Kidney epithelial cell (primary cell): Measurements from ENCODE around the gene MED13. TPM values are rescaled to one million over a fixed set of nuclear protein-coding genes. Genes with fewer than 3 reads are reported as not detected.
"Not testable (repeated sequence)": the region's sequence is repeated elsewhere in the genome, so short reads cannot be mapped to it uniquely, and the experiment has no call there.

Experiments used
- DNase-seq: peaks from one replicate; pipeline ENCODE4 v3.0.0-alpha.2; 2010; ENCODE audit warnings: low read depth
- H3K27me3 ChIP-seq: 2 replicates; pipeline ENCODE4 v1.6.0; 2011; ENCODE audit warnings: low read length; ENCODE audit not compliant: control insufficient read depth, insufficient read depth
- H3K36me3 ChIP-seq: 2 replicates; pipeline ENCODE4 v1.5.1; 2011; ENCODE audit warnings: low read length; ENCODE audit not compliant: control insufficient read depth, insufficient read depth
- H3K4me3 ChIP-seq: 2 replicates; pipeline ENCODE4 v1.5.1; 2011; ENCODE audit warnings: low read depth, mild to moderate bottlenecking, control low read depth, low read length
- total RNA-seq: library from RNA; depleted of rRNA; stranded (reverse); fragments of >200 nt; gene quantifications from 2 replicates; pipeline ENCODE4 v1.2.3, GENCODE V29; 2015
- TF ChIP-seq, protein P1 (sequence below): IDR thresholded peaks from 2 replicates; pipeline ENCODE4 v1.5.1; 2011; ENCODE audit warnings: mild to moderate bottlenecking, moderate library complexity, low read length, control low read depth, inconsistent platforms; ENCODE audit not compliant: insufficient read depth, poor library complexity, severe bottlenecking

MED13 gene
- total RNA-seq, 1 donor from 2014 or later, result 33.8 TPM

DNA sequence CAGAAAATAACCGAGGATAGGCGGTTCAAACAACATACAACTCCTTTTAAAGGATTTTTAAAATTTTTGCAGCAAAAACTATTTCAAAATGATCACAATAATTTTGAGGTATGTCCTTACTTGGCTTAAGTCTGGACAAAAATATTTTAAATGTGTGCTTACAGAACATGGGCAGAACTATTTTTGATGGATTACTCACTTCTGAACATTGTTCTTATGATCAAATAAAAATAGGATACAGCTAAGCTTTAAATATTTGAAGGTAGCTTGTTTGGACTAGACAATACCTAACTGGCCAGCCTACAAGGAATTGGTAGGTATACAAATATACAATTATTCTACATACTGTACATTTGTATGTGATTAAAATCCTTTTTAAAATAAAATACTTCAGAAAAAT, 123.0 kb downstream of the MED13 start:
- no peak for DNase-seq
- Histone ChIP-seq H3K36me3 (no peaks in the 10 kb centered on the region), H3K27me3 (no peaks in the 10 kb centered on the region), H3K4me3 (no peak overlapping the region)
- TF ChIP-seq, protein P1, sequence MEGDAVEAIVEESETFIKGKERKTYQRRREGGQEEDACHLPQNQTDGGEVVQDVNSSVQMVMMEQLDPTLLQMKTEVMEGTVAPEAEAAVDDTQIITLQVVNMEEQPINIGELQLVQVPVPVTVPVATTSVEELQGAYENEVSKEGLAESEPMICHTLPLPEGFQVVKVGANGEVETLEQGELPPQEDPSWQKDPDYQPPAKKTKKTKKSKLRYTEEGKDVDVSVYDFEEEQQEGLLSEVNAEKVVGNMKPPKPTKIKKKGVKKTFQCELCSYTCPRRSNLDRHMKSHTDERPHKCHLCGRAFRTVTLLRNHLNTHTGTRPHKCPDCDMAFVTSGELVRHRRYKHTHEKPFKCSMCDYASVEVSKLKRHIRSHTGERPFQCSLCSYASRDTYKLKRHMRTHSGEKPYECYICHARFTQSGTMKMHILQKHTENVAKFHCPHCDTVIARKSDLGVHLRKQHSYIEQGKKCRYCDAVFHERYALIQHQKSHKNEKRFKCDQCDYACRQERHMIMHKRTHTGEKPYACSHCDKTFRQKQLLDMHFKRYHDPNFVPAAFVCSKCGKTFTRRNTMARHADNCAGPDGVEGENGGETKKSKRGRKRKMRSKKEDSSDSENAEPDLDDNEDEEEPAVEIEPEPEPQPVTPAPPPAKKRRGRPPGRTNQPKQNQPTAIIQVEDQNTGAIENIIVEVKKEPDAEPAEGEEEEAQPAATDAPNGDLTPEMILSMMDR, result no peak

DNA sequence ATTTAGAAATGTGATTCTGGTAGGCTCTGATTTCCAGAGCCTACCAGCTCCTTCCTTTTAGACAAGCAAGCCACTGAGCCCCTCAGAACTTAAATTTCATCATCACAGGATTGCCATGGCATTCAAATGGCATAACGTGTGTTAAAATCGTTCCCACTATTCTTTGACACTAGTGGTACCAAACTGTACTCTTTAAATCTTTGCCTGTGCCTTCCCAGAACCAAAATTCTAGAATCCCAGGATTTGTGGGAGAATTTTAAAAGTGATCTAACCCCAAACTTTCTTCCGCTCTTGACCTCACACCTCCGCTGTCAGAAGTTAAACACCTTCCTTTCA, 137.0 kb downstream of the MED13 start:
- no peaks in the 10 kb centered on the region for H3K36me3 ChIP-seq
- DNase-seq, result no peak
- peak overlapping the region; percentile 83 for H3K4me3 ChIP-seq
- TF ChIP-seq, protein P1, result no peak
- H3K27me3 ChIP-seq, result no peaks in the 10 kb centered on the region

DNA sequence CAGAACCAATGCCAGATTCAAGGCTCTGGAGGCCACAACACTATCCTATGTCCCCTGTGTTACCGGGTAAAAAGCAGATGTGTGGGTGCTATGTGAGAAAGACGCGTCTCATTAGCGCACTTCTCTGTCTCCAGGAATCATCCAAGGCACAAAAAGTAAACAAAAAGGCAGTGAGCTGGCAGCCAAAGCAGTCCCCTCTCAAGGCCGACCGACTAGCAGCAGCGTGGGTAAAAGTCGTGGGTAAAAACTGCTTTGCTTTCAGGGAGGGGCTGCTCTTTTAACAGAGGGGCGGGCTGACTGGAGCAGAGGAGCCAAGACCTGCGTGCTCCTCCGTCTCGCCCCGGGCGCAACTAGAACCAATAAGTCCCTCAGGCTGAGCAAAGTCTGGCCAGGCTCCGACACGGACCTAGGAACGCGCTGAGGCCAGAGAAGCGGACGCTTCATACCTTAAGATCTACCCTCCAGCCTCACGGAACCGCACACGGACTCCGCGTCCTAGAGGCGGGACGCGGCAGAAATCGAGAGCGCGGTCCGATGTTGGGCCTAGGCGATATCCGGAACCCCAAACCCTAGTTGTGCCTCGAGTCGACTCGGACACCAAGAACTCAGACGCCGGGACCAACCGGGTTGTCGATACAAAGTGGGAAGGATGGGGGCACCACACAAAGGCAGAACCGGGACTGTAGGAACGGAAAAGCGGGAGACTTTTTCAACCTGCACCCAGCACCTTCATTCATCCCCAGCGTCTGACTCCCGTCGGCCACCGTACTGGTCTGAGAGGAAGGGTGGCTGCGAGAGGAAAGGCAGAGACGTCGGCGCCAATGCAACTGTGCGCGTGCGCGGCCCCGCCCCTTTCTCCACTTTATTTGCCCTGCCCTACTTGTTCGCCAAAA, 137.6 kb downstream of the MED13 start, which contains the start of gene INTS2:
TSS of gene INTS2 (minus strand) at position 775 of the 893 bp plus-strand sequence. CDS start 1,338 bp downstream, outside the sequence.
- Histone ChIP-seq H3K36me3 (no peaks in the 10 kb centered on the region), H3K27me3 (no peaks in the 10 kb centered on the region), H3K4me3 (peak within 1 kb of the TSS; percentile 83)
- DNase-seq, result peak; percentile 61
- TF ChIP-seq, protein P1, result no peak

DNA sequence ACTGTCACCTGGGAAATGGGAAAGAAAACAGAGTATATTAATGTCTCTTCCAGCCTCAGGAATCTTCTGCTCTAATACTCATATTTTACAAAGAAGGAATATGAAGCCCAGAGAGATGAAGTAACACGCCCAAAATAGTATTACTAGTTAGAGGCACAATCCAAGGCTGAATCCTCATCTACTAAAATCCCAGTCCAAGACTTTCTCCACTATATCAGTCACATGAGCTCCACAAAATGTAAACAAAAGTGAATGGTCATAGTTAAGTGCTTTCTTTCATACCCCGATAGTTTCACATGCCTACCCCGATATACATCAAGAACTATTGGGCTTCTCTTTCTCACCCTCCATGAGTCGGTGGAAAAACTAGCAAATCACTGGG, 138.3 kb downstream of the MED13 start:
- DNase-seq, result no peak
- TF ChIP-seq, protein P1, result no peak
- H3K4me3 ChIP-seq, result peak overlapping the region; percentile 83
- no peaks in the 10 kb centered on the region for H3K27me3 ChIP-seq
- H3K36me3 ChIP-seq, result no peaks in the 10 kb centered on the region

DNA sequence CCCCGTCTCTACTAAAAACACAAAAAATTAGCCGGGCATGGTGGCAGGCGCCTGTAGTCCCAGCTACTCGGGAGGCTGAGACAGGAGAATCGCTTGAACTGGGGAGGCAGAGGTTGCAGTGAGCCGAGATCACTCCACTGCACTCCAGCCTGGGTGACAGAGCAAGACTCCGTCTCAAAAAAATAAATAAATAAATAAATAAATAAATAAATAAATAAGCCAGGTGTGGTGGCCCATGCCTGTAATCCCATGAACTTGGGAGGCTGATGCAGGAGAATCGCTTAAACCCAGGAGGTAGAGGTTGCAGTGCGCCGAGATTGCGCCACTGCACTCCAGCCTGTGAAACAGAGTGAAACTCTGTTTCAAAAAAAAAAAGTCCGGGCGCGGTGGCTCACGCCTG, 149.9 kb downstream of the MED13 start:
- H3K36me3 ChIP-seq, H3K27me3 ChIP-seq, DNase-seq: not testable (repeated sequence)

DNA sequence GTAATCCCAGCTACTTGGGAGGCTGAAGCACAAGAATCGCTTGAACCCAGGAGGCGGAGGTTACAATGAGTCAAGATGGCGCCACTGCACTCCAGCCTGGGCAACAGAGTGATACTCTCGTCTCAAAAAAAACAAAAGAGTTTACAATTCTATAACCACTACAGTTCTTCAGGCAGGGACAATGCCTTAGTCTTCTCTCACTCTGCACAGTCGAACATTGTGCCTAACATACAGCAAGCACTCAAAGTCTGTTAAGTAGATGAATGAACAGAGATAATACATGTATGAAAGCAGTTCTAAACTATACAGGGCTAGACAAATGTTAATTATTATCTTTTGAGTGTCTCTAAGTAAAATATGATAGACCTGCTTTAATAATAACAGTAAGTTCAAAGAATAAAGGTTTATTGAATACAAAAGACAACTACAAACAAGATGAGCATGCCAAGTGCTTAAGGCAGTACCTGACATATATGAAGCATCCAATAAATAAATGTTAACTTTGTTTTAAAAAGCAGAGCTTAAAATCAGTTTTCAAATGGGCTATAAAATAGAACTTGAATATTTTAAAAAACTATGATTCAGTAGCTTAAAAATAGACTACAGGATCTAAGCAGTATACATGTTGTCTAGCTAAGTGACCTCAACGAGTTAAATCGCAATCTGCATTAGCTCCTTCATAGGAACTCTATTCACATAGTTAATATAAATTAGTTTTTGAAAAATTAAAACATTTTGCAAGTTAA, 156.6 kb downstream of the MED13 start:
- H3K36me3 ChIP-seq, result no peaks in the 10 kb centered on the region
- no peak overlapping the region for H3K4me3 ChIP-seq
- H3K27me3 ChIP-seq, result no peaks in the 10 kb centered on the region
- DNase-seq, result no peak
- TF ChIP-seq, protein P1, result no peak

More for the DNA sequence above, 149.9 kb downstream of the MED13 start:
- H3K4me3 ChIP-seq, result not testable (repeated sequence)
